MM.1S (cell line): ENCODE results near the gene VSTM2A.

Experiments
- DNase-seq: peaks from one replicate; pipeline ENCODE4 v3.0.0-alpha.2; 2015
- H2AFZ ChIP-seq: fragments of 300-600 bp; sonication (generic); 2 replicates; pipeline ENCODE4 v1.6.0; 2016; ENCODE audit warnings: antibody characterized with exemption, low read length
- H3F3A ChIP-seq: fragments of 300-600 bp; sonication (generic); 2 replicates; pipeline ENCODE4 v1.6.1; 2016; ENCODE audit warnings: mild to moderate bottlenecking, antibody characterized with exemption, low read length, moderate library complexity, mixed read lengths; ENCODE audit not compliant: insufficient read depth
- H3K27ac ChIP-seq: fragments of 300-600 bp; sonication (generic); 2 replicates; pipeline ENCODE4 v1.5.1; 2016; ENCODE audit warnings: mild to moderate bottlenecking, low read length
- H3K27me3 ChIP-seq: fragments of 300-600 bp; sonication (generic); replicated peaks from 2 replicates; pipeline ENCODE4 v1.6.0; 2016; ENCODE audit warnings: low read length; ENCODE audit not compliant: insufficient read depth
- H3K36me3 ChIP-seq: fragments of 300-600 bp; sonication (generic); replicated peaks from 2 replicates; pipeline ENCODE4 v1.6.1; 2016; ENCODE audit warnings: mild to moderate bottlenecking, low read length, mixed read lengths; ENCODE audit not compliant: insufficient read depth
- H3K4me1 ChIP-seq: fragments of 300-600 bp; sonication (generic); 2 replicates; pipeline ENCODE4 v1.6.1; 2016; ENCODE audit warnings: low read length, mixed read lengths
- H3K4me2 ChIP-seq: fragments of 300-600 bp; sonication (generic); 2 replicates; pipeline ENCODE4 v1.6.0; 2016; ENCODE audit warnings: low read depth, low read length
- H3K4me3 ChIP-seq: fragments of 300-600 bp; sonication (generic); 2 replicates; pipeline ENCODE4 v1.5.1; 2016; ENCODE audit warnings: low read length, mixed read lengths
- H3K79me2 ChIP-seq: fragments of 300-600 bp; sonication (generic); 2 replicates; pipeline ENCODE4 v1.6.1; 2016; ENCODE audit warnings: mixed run types, low read length, mixed read lengths
- H3K9ac ChIP-seq: fragments of 300-600 bp; sonication (generic); 2 replicates; pipeline ENCODE4 v1.6.1; 2016; ENCODE audit warnings: low read length, mixed read lengths
- H3K9me2 ChIP-seq: fragments of 300-600 bp; sonication (generic); replicated peaks from 2 replicates; pipeline ENCODE4 v1.6.1; 2016; ENCODE audit warnings: mild to moderate bottlenecking, low read length, mixed read lengths; ENCODE audit not compliant: insufficient read depth
- H3K9me3 ChIP-seq: fragments of 300-600 bp; sonication (generic); replicated peaks from 2 replicates; pipeline ENCODE4 v1.6.1; 2016; ENCODE audit warnings: mild to moderate bottlenecking, low read length, mixed read lengths; ENCODE audit not compliant: insufficient read depth
- H4K20me1 ChIP-seq: fragments of 300-600 bp; sonication (generic); 2 replicates; pipeline ENCODE4 v1.6.1; 2016; ENCODE audit warnings: mild to moderate bottlenecking, low read length, moderate library complexity, mixed read lengths; ENCODE audit not compliant: insufficient read depth
- CTCF ChIP-seq: fragments of 300-600 bp; sonication (generic); IDR thresholded peaks from 2 replicates; pipeline ENCODE4 v1.5.1; 2016; ENCODE audit warnings: antibody characterized with exemption, low read length, mixed read lengths
- EZH2 ChIP-seq: fragments of 300-600 bp; sonication (generic); optimal IDR thresholded peaks from 2 replicates; pipeline ENCODE3; 2017; ENCODE audit warnings: low read depth, mild to moderate bottlenecking, antibody characterized with exemption, low read length, mixed read lengths
- EZH2phosphoT487 ChIP-seq: fragments of 300-600 bp; sonication (generic); IDR thresholded peaks from 2 replicates; pipeline ENCODE4 v1.6.1; 2018; ENCODE audit warnings: antibody characterized with exemption, low read length

VSTM2A gene

DNA sequence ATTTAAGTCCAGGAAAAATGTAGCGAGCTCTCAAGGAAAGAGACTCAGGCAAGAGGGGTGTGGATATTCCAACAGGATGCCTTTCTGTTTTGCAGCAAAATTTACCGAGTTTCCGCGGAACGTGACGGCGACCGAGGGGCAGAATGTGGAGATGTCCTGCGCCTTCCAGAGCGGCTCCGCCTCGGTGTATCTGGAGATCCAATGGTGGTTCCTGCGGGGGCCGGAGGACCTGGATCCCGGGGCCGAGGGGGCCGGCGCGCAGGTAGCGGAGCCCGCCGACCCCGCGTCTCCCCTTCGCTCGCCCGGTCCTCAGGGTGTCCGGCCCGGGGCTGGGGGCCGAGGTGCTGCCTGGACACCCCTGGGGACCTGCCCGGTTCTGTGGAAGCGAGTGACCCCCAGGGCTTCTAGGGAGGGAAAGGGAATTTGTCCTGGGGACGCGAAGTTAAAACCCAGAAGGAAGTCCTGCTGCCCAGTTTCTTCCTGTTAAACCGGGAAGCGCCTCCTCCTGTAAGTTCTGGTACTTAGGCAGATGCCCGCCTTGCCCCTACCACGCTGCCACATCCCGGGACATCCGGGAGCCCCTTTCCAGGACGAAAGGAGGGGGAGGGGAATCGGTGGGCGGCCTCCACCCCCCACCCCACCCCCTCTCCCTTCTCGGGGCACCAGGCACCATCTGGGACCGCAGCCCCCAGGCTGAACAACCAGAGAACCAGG, 2.5 kb downstream of the VSTM2A start:
- H3K4me3 ChIP-seq, result no peak overlapping the region
- no peaks in the 10 kb centered on the region for H3K9me3 ChIP-seq
- H3K27ac ChIP-seq, result no peak overlapping the region
- H3K4me1 ChIP-seq, result no peaks in the 10 kb centered on the region
- no peak overlapping the region for H2AFZ ChIP-seq
- H3K79me2 ChIP-seq, result no peaks in the 10 kb centered on the region
- no peaks in the 10 kb centered on the region for H4K20me1 ChIP-seq
- no peaks in the 10 kb centered on the region for H3K9me2 ChIP-seq
- no peaks in the 10 kb centered on the region for H3K27me3 ChIP-seq
- H3K9ac ChIP-seq, result no peak overlapping the region
- H3K36me3 ChIP-seq, result no peaks in the 10 kb centered on the region
- no peak for DNase-seq
- no peaks in the 10 kb centered on the region for H3F3A ChIP-seq
- H3K4me2 ChIP-seq, result no peak overlapping the region
- no peak for TF ChIP-seq CTCF
- no peak for TF ChIP-seq EZH2
- TF ChIP-seq EZH2phosphoT487, result no peak

GRCh38 chr7:54545241-54545563, 3.0 kb downstream of the VSTM2A start:
- H3F3A ChIP-seq, result no peaks in the 10 kb centered on the region
- no peaks in the 10 kb centered on the region for H4K20me1 ChIP-seq
- TF ChIP-seq EZH2phosphoT487, result no peak
- no peak for TF ChIP-seq EZH2
- TF ChIP-seq CTCF, result no peak
- no peaks in the 10 kb centered on the region for H3K9me3 ChIP-seq
- no peaks in the 10 kb centered on the region for H3K79me2 ChIP-seq
- no peak for DNase-seq
- no peak overlapping the region for H3K4me3 ChIP-seq
- H3K36me3 ChIP-seq, result no peaks in the 10 kb centered on the region
- no peaks in the 10 kb centered on the region for H3K27me3 ChIP-seq
- no peak overlapping the region for H3K4me2 ChIP-seq
- H3K9ac ChIP-seq, result no peak overlapping the region
- no peak overlapping the region for H3K27ac ChIP-seq
- no peak overlapping the region for H2AFZ ChIP-seq
- no peaks in the 10 kb centered on the region for H3K9me2 ChIP-seq
- H3K4me1 ChIP-seq, result no peaks in the 10 kb centered on the region

- Histone ChIP-seq H3K4me3 (peak overlapping the region; percentile 64), H3K4me2 (peak overlapping the region; percentile 81), H3K27me3 (no peaks in the 10 kb centered on the region), H3K4me1 (no peaks in the 10 kb centered on the region), H3K79me2 (no peaks in the 10 kb centered on the region), H3K9ac (peak overlapping the region; percentile 43; the same call in 1 of the 2 replicates), H3K27ac (no peak overlapping the region), H3K9me2 (no peaks in the 10 kb centered on the region), H3F3A (no peaks in the 10 kb centered on the region), H2AFZ (peak overlapping the region; percentile 74), H4K20me1 (no peaks in the 10 kb centered on the region), H3K9me3 (no peaks in the 10 kb centered on the region), H3K36me3 (no peaks in the 10 kb centered on the region)
- TF ChIP-seq CTCF (peak; percentile 48), EZH2phosphoT487 (no peak), EZH2 (no peak)
- DNase-seq, result peak; percentile 77
Measured at GRCh38 chr7:54546081-54546985, 4.2 kb downstream of the VSTM2A start.
